Astrocyte of the hippocampus (primary cell): ENCODE data around the gene DOK3.
A peak's percentile ranks its signal among the peaks of the same experiment; 100 is the strongest.
"Not testable (repeated sequence)": the region's sequence is repeated elsewhere in the genome, so short reads cannot be mapped to it uniquely, and the experiment has no call there.

Experiments used
- DNase-seq: peaks from one replicate; pipeline ENCODE4 v3.0.0; 2011; ENCODE audit warnings: low read depth, low spot score

DOK3 gene

GRCh38 chr5:177535125-177535524, 25.5 kb upstream of the DOK3 start:
- no peak for DNase-seq

GRCh38 chr5:177534433-177534832, 24.8 kb upstream of the DOK3 start:
- not testable (repeated sequence) for DNase-seq

GRCh38 chr5:177531209-177531940, 21.7 kb upstream of the DOK3 start:
- DNase-seq = no peak

- DNase-seq = no peak
Observed at GRCh38 chr5:177530638-177531037, 21.0 kb upstream of the DOK3 start.

DNA sequence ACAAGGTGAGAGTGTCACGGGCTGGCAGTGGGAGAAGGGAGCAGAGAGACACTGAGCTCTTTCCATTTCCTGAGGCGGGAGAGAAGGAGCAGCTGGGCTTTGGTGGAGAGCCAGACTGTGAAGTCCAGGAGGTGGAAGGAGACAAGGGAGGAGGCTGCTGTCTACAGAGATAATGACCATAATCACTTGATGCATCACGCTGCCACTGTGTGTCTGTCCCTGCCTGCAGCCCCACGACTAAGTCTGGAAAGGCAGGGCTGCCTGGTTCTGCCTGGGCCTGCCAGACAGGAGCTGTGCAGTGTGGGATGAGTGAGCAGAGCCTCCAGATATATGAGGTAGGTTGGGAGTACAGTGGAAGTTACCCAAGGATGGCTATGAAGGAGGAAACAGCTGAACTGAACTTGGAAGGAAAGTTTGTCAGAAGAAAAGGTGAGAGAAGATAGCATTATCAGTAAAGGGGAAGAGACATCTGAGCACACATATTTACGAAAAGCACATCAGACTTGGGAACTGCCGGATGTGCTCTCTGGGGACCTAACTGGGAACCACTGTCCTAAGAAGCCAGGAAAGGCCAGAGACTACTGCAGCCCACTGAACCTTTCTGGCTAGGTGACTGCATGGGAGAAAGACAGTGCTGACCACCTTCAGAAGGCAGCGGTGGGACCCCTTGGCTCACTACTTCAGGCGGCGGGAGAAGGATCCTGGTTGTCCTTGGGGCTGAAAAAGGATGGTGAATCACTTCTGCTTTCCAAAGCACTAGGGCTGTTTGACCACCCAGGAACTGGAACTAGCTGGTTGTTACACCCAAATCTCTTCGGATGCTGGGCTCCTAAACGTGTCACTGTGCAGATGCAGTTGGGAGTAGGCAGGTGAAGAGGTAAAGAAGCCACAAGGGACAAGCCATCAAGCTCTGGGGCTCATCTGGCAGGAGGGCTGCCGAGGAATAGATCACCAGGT, 19.9 kb upstream of the DOK3 start:
- DNase-seq = no peak

- no peak for DNase-seq
Observed at GRCh38 chr5:177528631-177529030, 19.0 kb upstream of the DOK3 start.

GRCh38 chr5:177527595-177527994, 18.0 kb upstream of the DOK3 start:
- no peak for DNase-seq

GRCh38 chr5:177526791-177527190, 17.2 kb upstream of the DOK3 start:
- DNase-seq = no peak

DNA sequence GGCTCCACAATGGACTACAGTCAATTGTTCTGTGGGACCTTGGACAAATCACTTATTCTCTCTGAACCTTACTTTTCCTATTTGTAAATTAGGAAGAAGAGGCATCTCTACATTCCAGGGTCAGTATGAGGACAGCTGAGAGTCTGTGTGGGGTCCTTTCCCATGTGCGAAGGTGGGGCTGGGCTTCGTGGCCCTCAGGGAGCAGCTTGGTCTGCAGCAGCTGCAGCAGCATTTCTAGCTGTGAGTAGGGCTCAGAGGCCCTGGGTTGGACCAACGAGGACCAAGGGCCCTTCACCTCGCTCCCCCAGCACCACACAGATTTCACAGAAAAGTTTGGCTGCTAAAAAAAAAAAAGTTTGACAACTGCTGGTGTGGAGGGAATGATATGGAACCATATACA, 16.6 kb upstream of the DOK3 start:
- DNase-seq = no peak

GRCh38 chr5:177524941-177525655, 15.5 kb upstream of the DOK3 start:
- DNase-seq = no peak

- DNase-seq = no peak
Observed at GRCh38 chr5:177524539-177524900, 14.9 kb upstream of the DOK3 start.

GRCh38 chr5:177523711-177524538, 14.3 kb upstream of the DOK3 start:
- no peak for DNase-seq

GRCh38 chr5:177520916-177521513, 11.4 kb upstream of the DOK3 start:
- DNase-seq = no peak

DNA sequence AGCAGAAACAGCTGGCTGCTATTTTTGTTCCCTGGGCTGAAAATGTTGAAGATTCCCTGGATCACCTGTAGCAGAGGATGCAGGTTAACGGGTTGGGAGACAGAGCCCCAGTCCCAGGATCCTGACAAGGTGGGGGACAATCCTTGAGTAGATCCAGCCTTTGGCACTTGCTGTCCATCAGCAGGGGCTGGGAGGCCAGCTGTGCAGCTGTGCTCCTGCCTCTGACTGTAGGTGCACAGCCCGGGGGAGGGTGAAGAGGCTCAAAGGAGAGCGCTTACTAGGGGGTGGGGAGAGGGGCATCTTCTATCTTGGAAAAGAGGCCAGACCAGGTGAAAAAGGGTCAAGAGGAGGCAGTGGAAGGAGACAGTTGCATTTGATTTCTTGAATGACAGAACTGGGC, 10.6 kb upstream of the DOK3 start:
- DNase-seq = no peak

DNA sequence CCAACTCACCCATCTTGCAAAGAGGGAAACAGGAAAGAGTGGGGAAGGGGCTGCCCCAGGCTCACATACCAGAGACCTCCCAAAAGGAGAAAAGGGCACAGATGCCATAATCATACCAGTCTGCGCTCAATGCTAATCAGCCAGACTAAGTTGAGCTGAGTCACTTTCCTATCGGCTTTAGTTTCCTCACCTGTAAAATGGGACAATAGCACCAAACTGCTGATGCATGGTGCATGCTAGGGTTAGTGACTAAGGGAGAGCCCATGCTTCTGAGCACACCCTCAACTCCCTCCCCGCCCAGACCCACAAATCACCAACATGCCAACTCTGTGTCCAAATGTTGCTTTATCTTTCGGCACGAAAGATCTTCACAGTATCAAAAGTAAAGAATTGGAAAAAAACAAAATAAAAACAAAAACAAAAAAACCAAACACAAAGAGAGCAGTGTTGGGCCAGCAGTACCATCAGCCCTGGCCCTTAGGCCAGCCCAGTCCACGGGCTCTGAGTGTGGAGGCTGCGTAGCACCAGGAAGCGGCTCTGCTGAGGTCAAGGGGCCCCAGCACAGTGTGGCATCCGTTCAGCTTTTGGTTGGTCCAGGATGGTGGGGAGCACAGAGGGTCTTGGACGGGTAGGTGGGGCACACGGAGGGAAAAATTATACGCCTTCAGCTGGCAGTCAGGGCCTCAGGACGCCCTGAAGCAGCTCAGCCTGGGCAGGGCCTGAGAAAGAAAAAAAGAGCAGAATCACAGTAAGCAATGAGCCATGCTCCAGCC, 10.0 kb upstream of the DOK3 start:
- DNase-seq = no peak

DNA sequence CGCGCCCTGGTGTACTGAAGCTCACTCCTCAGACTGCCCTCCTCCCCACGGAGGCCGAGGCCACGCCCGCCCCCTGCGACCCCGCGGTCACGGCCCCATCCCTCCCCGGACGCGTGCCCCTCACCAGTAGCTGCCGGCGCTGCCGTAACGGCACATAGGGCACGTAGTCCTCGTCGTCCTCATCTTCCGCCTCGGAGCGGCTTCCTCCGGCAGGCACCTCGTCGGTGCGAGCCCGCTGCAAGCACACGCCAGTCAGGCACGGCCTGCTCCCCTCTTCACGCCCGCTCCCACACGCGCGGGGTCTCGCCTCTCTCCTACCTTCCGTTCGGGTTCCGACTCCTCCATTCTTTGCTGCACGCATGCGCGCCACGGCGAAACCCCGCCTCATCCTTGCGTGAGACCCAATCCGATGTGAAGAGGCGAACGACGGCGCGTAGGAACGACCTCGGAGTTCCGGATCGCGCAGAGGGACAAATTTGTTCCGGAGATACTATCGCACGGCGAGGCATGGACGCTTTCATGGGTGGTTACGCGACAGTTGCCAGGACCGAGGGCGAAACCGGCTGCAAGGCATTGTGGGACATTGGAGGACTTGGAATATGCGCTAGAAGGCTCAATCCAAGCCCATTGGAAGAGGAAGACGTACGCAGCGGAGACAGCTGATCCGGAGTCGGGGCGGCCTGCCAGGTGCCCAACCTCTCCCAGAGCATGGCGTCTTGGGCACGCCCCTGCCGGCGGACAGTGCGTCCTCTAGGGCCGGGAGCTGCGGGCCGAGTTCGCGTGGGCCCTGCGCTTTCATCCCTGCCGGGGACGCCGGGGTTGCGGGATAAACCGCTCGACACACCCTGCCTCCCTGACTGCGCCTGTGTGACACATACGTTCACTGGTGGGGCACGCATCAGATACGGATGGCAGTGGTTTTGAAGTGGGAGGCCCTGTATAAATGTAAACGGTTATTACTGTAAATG, 7.3 kb upstream of the DOK3 start, which contains the start of gene DDX41:
DDX41 (minus strand) TSS at position 361 of the 968 bp plus-strand sequence; CDS start at position 345, 16 bp downstream.
- DNase-seq = peak; percentile 99

DNA sequence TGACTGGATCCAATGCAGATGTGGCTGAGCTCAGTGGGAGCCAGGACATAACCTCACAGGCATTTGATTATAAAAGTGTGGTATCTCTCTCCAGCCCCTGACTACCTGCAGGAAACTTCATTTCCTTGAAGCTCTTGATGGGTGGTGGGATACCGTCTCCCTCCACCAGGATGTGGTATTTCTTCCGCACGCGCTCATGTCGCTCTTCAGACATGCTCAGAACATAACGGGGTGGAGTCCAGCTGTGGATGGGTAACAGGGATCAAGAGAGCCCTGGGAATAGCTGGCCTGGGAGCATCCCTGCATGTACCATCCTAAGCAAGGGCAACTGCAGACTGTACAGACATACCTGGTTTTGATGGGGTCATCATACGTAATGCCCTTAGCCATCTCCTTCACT, 6.0 kb upstream of the DOK3 start:
- no peak for DNase-seq

DNA sequence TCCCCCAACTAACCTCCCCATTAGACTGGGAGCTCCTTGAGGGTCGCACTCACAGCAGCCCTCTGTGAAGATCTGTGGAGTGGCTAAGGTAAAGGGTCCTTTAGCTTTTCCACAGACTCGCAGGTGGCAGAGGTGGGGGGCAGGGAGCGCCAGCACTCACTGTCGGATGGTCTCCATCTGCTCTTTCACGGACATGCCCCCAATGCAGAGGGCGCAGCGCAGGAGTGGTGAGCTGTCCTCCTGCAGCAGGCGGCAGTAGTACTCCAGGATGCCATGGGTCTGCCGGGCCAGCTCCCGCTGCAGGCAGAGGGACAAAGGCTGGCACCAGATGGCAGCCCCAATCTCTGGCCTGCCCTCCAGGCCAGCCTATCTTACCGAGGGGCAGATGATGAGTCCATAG, 4.9 kb upstream of the DOK3 start:
- no peak for DNase-seq

GRCh38 chr5:177513500-177513899, 3.9 kb upstream of the DOK3 start:
- no peak for DNase-seq
